Measurements from ENCODE around the gene AGRN. TPM values are rescaled to one million over a fixed set of nuclear protein-coding genes. Genes with fewer than 3 reads are reported as not detected.
"Not testable (repeated sequence)": the region's sequence is repeated elsewhere in the genome, so short reads cannot be mapped to it uniquely, and the experiment has no call there.

AGRN gene
- polyA plus RNA-seq, 1 donor, result 116 TPM

- no CpG with 5 or more reads among the region's 30 CpGs for WGBS (ENCODE audit: insufficient coverage, low lambda C conversion rate)
- Histone ChIP-seq H3K27me3 (ENCODE audit: control insufficient read depth, insufficient read depth, low read length) (no peaks in the 10 kb centered on the region), H3K27ac (ENCODE audit: low read length) (peak within 1 kb of the TSS; percentile 89)
These were observed 6.6 kb upstream of the AGRN start, which contains the start of gene ISG15 for GRCh38 chr1:1013105-1013921. Gene ISG15 (plus strand): TSS chr1:1013497. CDS start chr1:1013574, 77 bp downstream.

DNA sequence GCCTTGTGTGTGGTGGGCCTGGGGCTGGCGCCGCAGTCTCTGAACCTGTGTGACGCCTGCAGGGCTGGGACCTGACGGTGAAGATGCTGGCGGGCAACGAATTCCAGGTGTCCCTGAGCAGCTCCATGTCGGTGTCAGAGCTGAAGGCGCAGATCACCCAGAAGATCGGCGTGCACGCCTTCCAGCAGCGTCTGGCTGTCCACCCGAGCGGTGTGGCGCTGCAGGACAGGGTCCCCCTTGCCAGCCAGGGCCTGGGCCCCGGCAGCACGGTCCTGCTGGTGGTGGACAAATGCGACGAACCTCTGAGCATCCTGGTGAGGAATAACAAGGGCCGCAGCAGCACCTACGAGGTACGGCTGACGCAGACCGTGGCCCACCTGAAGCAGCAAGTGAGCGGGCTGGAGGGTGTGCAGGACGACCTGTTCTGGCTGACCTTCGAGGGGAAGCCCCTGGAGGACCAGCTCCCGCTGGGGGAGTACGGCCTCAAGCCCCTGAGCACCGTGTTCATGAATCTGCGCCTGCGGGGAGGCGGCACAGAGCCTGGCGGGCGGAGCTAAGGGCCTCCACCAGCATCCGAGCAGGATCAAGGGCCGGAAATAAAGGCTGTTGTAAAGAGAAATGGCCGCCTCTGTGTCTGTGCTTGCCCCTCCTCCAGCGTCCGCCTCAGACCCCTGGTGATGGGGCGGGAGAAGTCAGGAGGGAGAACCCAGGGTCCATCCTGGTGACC, 5.8 kb upstream of the AGRN start:
- 0% methylated on average over 1 of the region's 41 CpGs for WGBS (ENCODE audit: insufficient coverage, low lambda C conversion rate)
- DNase-seq, result no peak
- Histone ChIP-seq H3K4me1 (ENCODE audit: control insufficient read depth, insufficient read depth, low read length) (peaks cover 12% of the 10 kb centered on the region), H3K4me3 (ENCODE audit: low read length) (peak overlapping the region; percentile 71), H3K27ac (ENCODE audit: low read length) (peak overlapping the region; percentile 89), H3K9me3 (ENCODE audit: control insufficient read depth, low read depth, low read length) (peaks cover 8% of the 10 kb centered on the region), H3K36me3 (ENCODE audit: control insufficient read depth, insufficient read depth, low read length) (no peaks in the 10 kb centered on the region), H3K27me3 (ENCODE audit: control insufficient read depth, insufficient read depth, low read length) (no peaks in the 10 kb centered on the region)

More at GRCh38 chr1:1013105-1013921, 6.6 kb upstream of the AGRN start, which contains the start of gene ISG15:
- Histone ChIP-seq H3K36me3 (ENCODE audit: control insufficient read depth, insufficient read depth, low read length) (no peaks in the 10 kb centered on the region), H3K4me3 (ENCODE audit: low read length) (peak within 1 kb of the TSS; percentile 71), H3K4me1 (ENCODE audit: control insufficient read depth, insufficient read depth, low read length) (peaks cover 7% of the 10 kb centered on the region), H3K9me3 (ENCODE audit: control insufficient read depth, low read depth, low read length) (peaks cover 8% of the 10 kb centered on the region)
- peak; percentile 87 to 91 for DNase-seq

DNA sequence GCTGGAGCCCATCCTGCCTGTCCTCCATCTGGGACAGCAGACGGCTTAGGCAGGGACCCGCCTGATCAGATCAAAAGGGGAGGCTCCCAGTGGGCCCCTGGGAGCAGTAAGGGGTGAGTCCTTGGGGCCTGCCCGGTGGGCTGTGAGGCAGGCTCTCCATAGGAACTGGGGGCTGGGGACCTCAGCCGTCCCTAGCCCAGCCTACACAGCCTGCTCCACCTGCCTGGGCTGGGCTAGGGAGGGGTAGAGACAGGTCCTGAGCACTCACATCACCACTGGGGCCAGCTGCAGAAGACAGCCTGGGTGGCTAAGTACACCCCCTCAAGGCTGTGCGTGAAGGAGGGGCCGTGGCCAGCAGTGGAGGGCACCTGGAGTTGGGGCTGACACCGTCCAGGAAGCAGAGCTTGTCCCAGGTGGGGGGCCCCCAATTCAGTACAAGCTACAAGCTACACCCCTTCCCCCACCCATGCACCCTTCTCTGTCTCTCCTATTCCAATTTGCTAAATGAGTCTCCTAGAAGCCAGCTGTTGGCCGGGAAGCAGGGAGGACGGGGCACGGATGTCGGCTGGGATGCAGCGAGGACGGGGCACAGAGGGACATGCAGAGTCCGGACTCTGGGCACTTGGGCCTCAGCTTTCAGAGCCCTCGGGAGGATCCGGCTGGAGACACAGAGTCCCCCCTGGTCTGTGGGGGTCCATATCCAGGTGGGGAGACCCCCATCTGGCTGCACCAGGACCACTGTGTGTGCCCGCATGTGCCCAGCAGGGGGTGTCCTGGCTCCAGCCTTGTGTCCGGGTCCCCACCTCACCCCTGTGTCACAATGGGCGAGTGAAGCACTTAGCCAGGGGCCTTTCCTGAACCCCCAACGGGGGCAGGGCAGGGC, 4.9 kb upstream of the AGRN start:
- Histone ChIP-seq H3K4me3 (ENCODE audit: low read length) (no peak overlapping the region), H3K36me3 (ENCODE audit: control insufficient read depth, insufficient read depth, low read length) (no peaks in the 10 kb centered on the region), H3K4me1 (ENCODE audit: control insufficient read depth, insufficient read depth, low read length) (peaks cover 13% of the 10 kb centered on the region), H3K27me3 (ENCODE audit: control insufficient read depth, insufficient read depth, low read length) (no peaks in the 10 kb centered on the region), H3K27ac (ENCODE audit: low read length) (peak overlapping the region; percentile 6), H3K9me3 (ENCODE audit: control insufficient read depth, low read depth, low read length) (peaks cover 8% of the 10 kb centered on the region)
- WGBS (ENCODE audit: insufficient coverage, low lambda C conversion rate), result no CpG with 5 or more reads among the region's 20 CpGs
- no peak for DNase-seq

DNA sequence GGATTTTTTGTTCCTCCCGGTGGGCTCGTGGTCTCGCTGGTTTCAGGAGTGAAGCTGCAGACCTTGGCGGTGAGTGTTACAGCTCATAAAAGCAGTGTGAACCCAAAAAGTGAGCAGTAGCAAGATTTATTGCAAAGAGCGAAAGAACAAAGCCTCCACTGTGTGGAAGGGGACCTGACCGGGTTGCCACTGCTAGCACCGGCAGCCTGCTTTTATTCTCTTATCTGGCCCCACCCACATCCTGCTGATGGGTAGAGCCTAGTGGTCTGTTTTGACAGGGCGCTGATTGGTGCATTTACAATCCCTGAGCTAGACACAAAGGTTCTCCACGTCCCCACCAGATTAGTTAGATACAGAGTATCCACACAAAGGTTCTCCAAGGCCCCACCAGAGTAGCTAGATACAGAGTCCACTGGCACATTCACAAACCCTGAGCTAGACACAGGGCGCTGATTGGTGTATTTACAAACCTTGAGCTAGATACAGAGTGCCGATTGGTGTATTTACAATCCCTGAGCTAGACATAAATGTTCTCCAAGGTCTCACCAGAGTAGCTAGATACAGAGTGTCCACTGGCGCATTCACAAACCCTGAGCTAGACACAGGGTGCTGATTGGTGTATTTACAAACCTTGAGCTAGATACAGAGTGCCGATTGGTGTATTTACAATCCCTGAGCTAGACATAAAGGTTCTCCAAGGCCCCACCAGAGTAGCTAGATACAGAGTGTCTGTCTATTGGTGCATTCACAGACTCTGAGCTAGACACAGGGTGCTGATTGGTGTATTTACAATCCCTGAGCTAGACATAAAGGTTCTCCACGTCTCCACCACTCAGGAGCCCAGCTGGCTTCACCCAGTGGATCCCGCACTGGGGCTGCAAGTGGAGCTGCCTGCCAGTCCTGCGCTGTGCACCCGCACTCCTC, 2.3 kb upstream of the AGRN start:
- H3K27me3 ChIP-seq (ENCODE audit: control insufficient read depth, insufficient read depth, low read length); H3K9me3 ChIP-seq (ENCODE audit: control insufficient read depth, low read depth, low read length); H3K36me3 ChIP-seq (ENCODE audit: control insufficient read depth, insufficient read depth, low read length); DNase-seq; H3K4me3 ChIP-seq (ENCODE audit: low read length); H3K27ac ChIP-seq (ENCODE audit: low read length): not testable (repeated sequence)
- peaks cover 31% of the 10 kb centered on the region for H3K4me1 ChIP-seq (ENCODE audit: control insufficient read depth, insufficient read depth, low read length)
- no CpG with 5 or more reads among the region's 17 CpGs for WGBS (ENCODE audit: insufficient coverage, low lambda C conversion rate)

DNA sequence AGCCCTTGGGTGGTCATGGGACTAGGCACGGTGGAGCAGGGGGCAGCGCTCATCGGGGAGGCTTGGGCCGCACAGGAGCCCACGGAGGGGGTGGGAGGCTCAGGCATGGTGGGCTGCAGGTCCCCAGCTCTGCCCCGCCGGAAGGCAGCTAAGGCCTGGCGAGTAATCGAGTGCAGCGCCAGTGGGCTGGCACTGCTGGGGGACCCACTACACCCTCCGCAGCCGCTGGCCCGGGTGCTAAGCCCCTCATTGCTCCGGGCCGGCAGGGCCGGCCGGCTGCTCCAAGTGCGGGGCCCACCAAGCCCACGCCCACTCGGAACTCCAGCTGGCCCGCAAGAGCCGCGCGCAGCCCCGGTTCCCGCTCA, 1.6 kb upstream of the AGRN start:
- not testable (repeated sequence) for DNase-seq; H3K4me3 ChIP-seq (ENCODE audit: low read length); H3K27ac ChIP-seq (ENCODE audit: low read length); H3K9me3 ChIP-seq (ENCODE audit: control insufficient read depth, low read depth, low read length); H3K27me3 ChIP-seq (ENCODE audit: control insufficient read depth, insufficient read depth, low read length)
- Histone ChIP-seq H3K36me3 (ENCODE audit: control insufficient read depth, insufficient read depth, low read length) (peaks cover 11% of the 10 kb centered on the region), H3K4me1 (ENCODE audit: control insufficient read depth, insufficient read depth, low read length) (peaks cover 36% of the 10 kb centered on the region)
- no CpG with 5 or more reads among the region's 26 CpGs for WGBS (ENCODE audit: insufficient coverage, low lambda C conversion rate)

DNA sequence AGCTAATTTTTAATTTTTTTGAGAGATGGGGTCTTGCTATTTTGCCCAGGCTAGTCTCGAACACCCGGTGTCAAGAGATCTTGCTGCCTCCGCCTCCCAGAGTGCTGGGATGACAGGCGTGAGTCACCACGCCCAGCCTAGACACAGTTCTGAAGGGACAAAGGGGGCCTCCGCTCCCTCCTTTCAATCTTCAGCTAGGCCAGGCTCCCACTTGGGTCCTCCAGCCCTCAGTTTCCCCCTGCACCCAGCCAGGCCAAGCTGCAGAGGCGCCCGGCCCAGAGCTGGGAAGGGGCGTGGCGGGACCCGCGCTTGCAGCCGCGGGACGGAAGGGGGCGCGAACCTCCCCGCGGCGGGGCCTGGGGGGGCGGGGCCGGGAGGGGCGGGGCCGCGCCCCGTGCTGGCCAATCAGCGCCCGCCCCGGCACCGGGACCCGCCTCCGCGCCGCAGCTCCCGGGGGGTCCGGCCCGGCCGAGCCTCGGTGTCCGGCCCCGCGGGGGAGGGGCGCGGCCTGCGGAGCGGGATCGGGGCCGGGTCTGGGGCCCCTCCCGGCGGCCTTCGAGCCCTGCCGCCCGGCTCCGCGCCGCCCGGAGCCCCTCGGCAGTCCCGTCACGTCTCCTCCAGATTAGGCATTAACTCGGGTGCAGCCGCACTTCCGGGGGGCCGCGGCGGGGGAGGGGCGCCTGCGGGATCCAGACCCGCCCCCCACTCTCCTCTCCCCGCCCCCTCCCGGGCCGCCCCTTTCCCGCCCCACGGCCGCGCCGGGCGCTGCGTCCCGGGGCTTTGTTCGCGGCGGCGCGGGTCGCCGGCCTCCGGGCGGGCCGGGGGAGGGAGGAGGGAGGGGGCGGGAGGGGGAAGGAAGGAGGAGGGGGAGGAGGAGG, 559 bp upstream of the AGRN start:
- peak; percentile 91 to 95 for DNase-seq
- Histone ChIP-seq H3K27me3 (ENCODE audit: control insufficient read depth, insufficient read depth, low read length) (no peaks in the 10 kb centered on the region), H3K27ac (ENCODE audit: low read length) (peak overlapping the region; percentile 75), H3K4me1 (ENCODE audit: control insufficient read depth, insufficient read depth, low read length) (peaks cover 40% of the 10 kb centered on the region), H3K36me3 (ENCODE audit: control insufficient read depth, insufficient read depth, low read length) (peaks cover 20% of the 10 kb centered on the region), H3K4me3 (ENCODE audit: low read length) (peak overlapping the region; percentile 24), H3K9me3 (ENCODE audit: control insufficient read depth, low read depth, low read length) (peaks cover 4% of the 10 kb centered on the region)
- no CpG with 5 or more reads among the region's 91 CpGs for WGBS (ENCODE audit: insufficient coverage, low lambda C conversion rate)

DNA sequence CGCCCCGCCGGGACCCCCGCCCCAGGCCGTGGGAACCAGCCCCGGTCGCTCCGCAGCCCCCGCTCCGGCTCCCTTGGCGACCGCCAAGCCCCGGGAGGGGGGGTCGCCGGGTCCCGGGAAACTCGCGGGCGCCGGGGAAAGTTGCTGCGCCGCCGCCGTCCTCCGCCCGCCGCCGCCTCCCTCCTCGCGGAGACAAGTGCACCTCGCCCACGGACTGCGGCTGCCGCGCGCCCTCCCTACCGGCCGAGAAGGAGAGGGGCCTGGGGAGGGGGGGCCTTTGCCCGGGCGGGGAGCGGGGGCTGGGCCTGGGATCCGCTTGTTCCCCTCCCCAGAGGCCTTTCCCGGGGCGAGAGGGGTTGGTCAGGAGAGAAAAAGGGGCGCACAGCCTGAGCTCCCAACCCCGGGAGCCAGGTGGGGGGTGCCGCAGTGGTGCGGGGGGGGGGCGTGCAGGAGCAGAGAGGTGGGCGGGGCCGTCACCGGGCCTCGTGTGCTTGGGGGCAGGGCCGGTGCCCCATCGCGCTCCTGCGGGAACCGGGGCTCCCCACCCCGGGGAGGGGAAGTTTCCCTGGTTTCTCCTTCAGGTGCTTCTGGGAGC, 592 bp downstream of the AGRN start:
- H3K4me1 ChIP-seq (ENCODE audit: control insufficient read depth, insufficient read depth, low read length), result peaks cover 49% of the 10 kb centered on the region
- H3K27ac ChIP-seq (ENCODE audit: low read length), result peak overlapping the region; percentile 48
- peaks cover 23% of the 10 kb centered on the region for H3K36me3 ChIP-seq (ENCODE audit: control insufficient read depth, insufficient read depth, low read length)
- peaks cover 3% of the 10 kb centered on the region for H3K9me3 ChIP-seq (ENCODE audit: control insufficient read depth, low read depth, low read length)
- H3K4me3 ChIP-seq (ENCODE audit: low read length), result peak overlapping the region; percentile 62
- no CpG with 5 or more reads among the region's 59 CpGs for WGBS (ENCODE audit: insufficient coverage, low lambda C conversion rate)
- DNase-seq, result peak in 1 of 2 donors; percentile 53
- no peaks in the 10 kb centered on the region for H3K27me3 ChIP-seq (ENCODE audit: control insufficient read depth, insufficient read depth, low read length)

GRCh38 chr1:1021010-1021919, 1.3 kb downstream of the AGRN start:
- Histone ChIP-seq H3K9me3 (ENCODE audit: control insufficient read depth, low read depth, low read length) (peaks cover 3% of the 10 kb centered on the region), H3K4me1 (ENCODE audit: control insufficient read depth, insufficient read depth, low read length) (peaks cover 49% of the 10 kb centered on the region), H3K27ac (ENCODE audit: low read length) (peak overlapping the region; percentile 24), H3K27me3 (ENCODE audit: control insufficient read depth, insufficient read depth, low read length) (no peaks in the 10 kb centered on the region), H3K36me3 (ENCODE audit: control insufficient read depth, insufficient read depth, low read length) (peaks cover 26% of the 10 kb centered on the region), H3K4me3 (ENCODE audit: low read length) (peak overlapping the region; percentile 62)
- peak; percentile 73 to 79 for DNase-seq
- WGBS (ENCODE audit: insufficient coverage, low lambda C conversion rate), result no CpG with 5 or more reads among the region's 33 CpGs

Measured in large intestine (tissue), 3 donors.